H9 (cell line): ENCODE measurements around the gene XPR1. TPM values are rescaled to one million over a fixed set of nuclear protein-coding genes. Genes with fewer than 3 reads are reported as not detected.

ENCODE experiments used
- DNase-seq: peaks from one replicate; pipeline ENCODE4 v3.0.0-alpha.2; 2017
- H2AFZ ChIP-seq: one replicate; pipeline ENCODE4 v1.6.1; 2013; ENCODE audit warnings: mild to moderate bottlenecking, low read length, control low read depth, moderate library complexity
- H2AK5ac ChIP-seq: 2 replicates; pipeline ENCODE4 v1.6.1; 2013; ENCODE audit warnings: low read length, control low read depth, mixed read lengths; ENCODE audit not compliant: insufficient read length
- H2BK120ac ChIP-seq: one replicate; pipeline ENCODE4 v1.6.1; 2013; ENCODE audit warnings: low read depth, mild to moderate bottlenecking, low read length, control low read depth, inconsistent platforms; ENCODE audit not compliant: poor library complexity, severe bottlenecking
- H2BK12ac ChIP-seq: 2 replicates; pipeline ENCODE4 v1.6.1; 2013; ENCODE audit warnings: low read length, control low read depth, mixed read lengths, low read depth; ENCODE audit not compliant: insufficient read length
- H2BK15ac ChIP-seq: 2 replicates; pipeline ENCODE4 v1.6.1; 2013; ENCODE audit warnings: low read depth, low read length, control low read depth
- H2BK20ac ChIP-seq: one replicate; pipeline ENCODE4 v1.6.1; 2013; ENCODE audit warnings: low read depth, mild to moderate bottlenecking, low read length, control low read depth, inconsistent platforms; ENCODE audit not compliant: poor library complexity, severe bottlenecking
- H2BK5ac ChIP-seq: 2 replicates; pipeline ENCODE4 v1.6.1; 2013; ENCODE audit warnings: low read length, control low read depth, mixed read lengths; ENCODE audit not compliant: insufficient read length
- H3K14ac ChIP-seq: 2 replicates; pipeline ENCODE4 v1.6.1; 2013; ENCODE audit warnings: low read length, control low read depth; ENCODE audit not compliant: insufficient read depth
- H3K18ac ChIP-seq: 2 replicates; pipeline ENCODE4 v1.6.1; 2013; ENCODE audit warnings: low read depth, mild to moderate bottlenecking, mixed read lengths, low read length, control low read depth; ENCODE audit not compliant: insufficient read length
- H3K23ac ChIP-seq: 2 replicates; pipeline ENCODE4 v1.6.1; 2013; ENCODE audit warnings: low read length, control low read depth, mixed read lengths, low read depth; ENCODE audit not compliant: insufficient read length
- H3K23me2 ChIP-seq: 2 replicates; pipeline ENCODE4 v1.6.1; 2013; ENCODE audit warnings: low read depth, mild to moderate bottlenecking, mixed read lengths, low read length, control low read depth; ENCODE audit not compliant: insufficient read length, poor library complexity, severe bottlenecking
- H3K27ac ChIP-seq: 2 replicates; pipeline ENCODE4 v1.5.1; 2013; ENCODE audit warnings: low read length, control low read depth, mixed read lengths, low read depth; ENCODE audit not compliant: insufficient read length
- H3K27me3 ChIP-seq: 2 replicates; pipeline ENCODE4 v1.6.1; 2013; ENCODE audit warnings: low read length, control low read depth, inconsistent platforms; ENCODE audit not compliant: insufficient read depth
- H3K4ac ChIP-seq: 2 replicates; pipeline ENCODE4 v1.6.1; 2013; ENCODE audit warnings: low read depth, mild to moderate bottlenecking, control low read depth, inconsistent platforms, low read length, moderate library complexity
- H3K4me1 ChIP-seq: 2 replicates; pipeline ENCODE4 v1.6.1; 2013; ENCODE audit warnings: low read length, control low read depth, inconsistent platforms; ENCODE audit not compliant: insufficient read depth
- H3K4me2 ChIP-seq: 2 replicates; pipeline ENCODE4 v1.6.1; 2013; ENCODE audit warnings: low read length, control low read depth, mixed read lengths; ENCODE audit not compliant: insufficient read length, insufficient read depth
- H3K56ac ChIP-seq: 2 replicates; pipeline ENCODE4 v1.6.1; 2013; ENCODE audit warnings: low read depth, mild to moderate bottlenecking, mixed read lengths, low read length, control low read depth; ENCODE audit not compliant: insufficient read length
- H3K79me1 ChIP-seq: 2 replicates; pipeline ENCODE4 v1.6.1; 2013; ENCODE audit warnings: low read depth, mild to moderate bottlenecking, moderate library complexity, low read length, control low read depth, inconsistent platforms; ENCODE audit not compliant: insufficient read depth, poor library complexity, severe bottlenecking
- H3K79me2 ChIP-seq: 2 replicates; pipeline ENCODE4 v1.6.1; 2013; ENCODE audit warnings: low read length, control low read depth, inconsistent platforms; ENCODE audit not compliant: insufficient read depth
- H3K9ac ChIP-seq: 2 replicates; pipeline ENCODE4 v1.6.1; 2013; ENCODE audit warnings: low read length, control low read depth, mixed read lengths; ENCODE audit not compliant: insufficient read length; ENCODE audit errors: extremely low read depth
- H3K9me3 ChIP-seq: one replicate; pipeline ENCODE4 v1.6.1; 2013; ENCODE audit warnings: low read depth, low read length, inconsistent platforms; ENCODE audit not compliant: control insufficient read depth
- H3T11ph ChIP-seq: one replicate; pipeline ENCODE4 v1.6.1; 2013; ENCODE audit warnings: mild to moderate bottlenecking, low read length, control low read depth, inconsistent platforms
- H4K20me1 ChIP-seq: one replicate; pipeline ENCODE4 v1.6.1; 2013; ENCODE audit not compliant: control insufficient read depth, insufficient read length, insufficient read depth
- H4K5ac ChIP-seq: 2 replicates; pipeline ENCODE4 v1.6.1; 2013; ENCODE audit warnings: low read depth, mild to moderate bottlenecking, mixed read lengths, low read length, control low read depth; ENCODE audit not compliant: insufficient read length
- H4K8ac ChIP-seq: replicated peaks from 2 replicates; pipeline ENCODE4 v1.6.1; 2013; ENCODE audit warnings: low read length, control low read depth, mixed read lengths, low read depth; ENCODE audit not compliant: insufficient read length
- H4K91ac ChIP-seq: 2 replicates; pipeline ENCODE4 v1.6.1; 2013; ENCODE audit warnings: low read depth, mild to moderate bottlenecking, moderate library complexity, mixed read lengths, low read length, control low read depth; ENCODE audit not compliant: insufficient read length
- H3K27ac Mint-ChIP-seq, 3 experiments: 2 replicates in 2 of 3; 3 replicates in 1 of 3; pipeline ENCODE4 v1.8.0; 2020 to 2021; ENCODE audit warnings: mixed read lengths in 3 of 3, mild to moderate bottlenecking in 1 of 3, moderate library complexity in 1 of 3
- H3K27me3 Mint-ChIP-seq: 2 replicates; pipeline ENCODE4 v1.8.0; 2021; ENCODE audit warnings: low read depth, mild to moderate bottlenecking, moderate library complexity, mixed read lengths
- H3K36me3 Mint-ChIP-seq, 3 experiments: 2 replicates in 2 of 3; 3 replicates in 1 of 3; pipeline ENCODE4 v1.8.0; 2020 to 2021; ENCODE audit warnings: low read depth in 3 of 3, mixed read lengths in 3 of 3; ENCODE audit not compliant: insufficient read depth in 1 of 3
- H3K4me1 Mint-ChIP-seq, 2 experiments: 2 replicates each; pipeline ENCODE4 v1.8.0; 2020; ENCODE audit warnings: mixed read lengths in 2 of 2
- H3K4me3 Mint-ChIP-seq, 2 experiments: 2 replicates in 1 of 2; 3 replicates in 1 of 2; pipeline ENCODE4 v1.8.0; 2020 to 2021; ENCODE audit warnings: mild to moderate bottlenecking in 2 of 2, mixed read lengths in 2 of 2, moderate library complexity in 1 of 2
- H3K9me3 Mint-ChIP-seq, 2 experiments: 2 replicates in 1 of 2; 3 replicates in 1 of 2; pipeline ENCODE4 v1.8.0; 2020; ENCODE audit warnings: mild to moderate bottlenecking in 2 of 2, mixed read lengths in 2 of 2, moderate library complexity in 1 of 2
- CTCF ChIP-seq: fragments of 200-600 bp; sonication (generic); conservative IDR thresholded peaks from 3 replicates; pipeline ENCODE4 v1.8.0; 2021; ENCODE audit warnings: antibody characterized with exemption, mild to moderate bottlenecking
- WGBS: extraction: QIAGEN DNeasy Blood & Tissue Kit; methylation state at CpG from one replicate; pipeline ENCODE4 v1.1.7; 2013; ENCODE audit warnings: missing lambda C conversion rate, low lambda C conversion rate, mixed read lengths; ENCODE audit not compliant: insufficient read length; ENCODE audit errors: extremely low coverage; 5-methylcytosine and 5-hydroxymethylcytosine counted together
- total RNA-seq: library from RNA; stranded (reverse); gene quantifications from 2 replicates; pipeline ENCODE4 v1.2.1, GENCODE V29; 2021

Gene XPR1
- total RNA-seq, 1 experiment from 2014 or later, result 34.1 TPM

DNA sequence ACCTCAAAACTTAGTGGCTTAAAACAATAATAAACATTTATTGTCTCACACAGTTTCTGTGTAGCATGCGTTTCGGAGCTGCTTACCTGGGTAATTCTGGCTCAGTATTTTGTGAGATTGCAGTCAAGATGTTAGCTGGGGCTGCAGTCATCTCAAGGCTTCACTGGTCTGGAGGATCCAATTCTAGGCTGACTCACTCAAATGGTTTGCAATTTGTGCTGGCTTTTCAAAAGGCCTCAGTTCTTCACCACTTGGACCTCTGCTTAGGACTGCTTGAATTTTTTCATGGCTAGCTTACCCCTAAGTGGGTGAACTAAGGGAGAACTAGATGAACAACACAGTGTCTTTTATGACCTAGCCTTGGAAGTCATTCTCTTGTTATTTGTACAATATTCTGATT lies 21.0 kb downstream of the XPR1 start:
- DNase-seq, result no peak
- H3K27ac ChIP-seq, result no peak overlapping the region

More for the DNA sequence above, 21.0 kb downstream of the XPR1 start:
- Histone ChIP-seq H3K56ac (no peak overlapping the region), H2BK20ac (no peak overlapping the region), H3K23ac (no peak overlapping the region), H3K9ac (no peak overlapping the region), H3K18ac (no peak overlapping the region), H3K4ac (no peak overlapping the region), H4K8ac (no peak overlapping the region), H3T11ph (no peak overlapping the region), H3K27me3 (no peaks in the 10 kb centered on the region), H3K79me2 (no peaks in the 10 kb centered on the region; the same call in 1 of the 2 replicates), H2BK120ac (no peak overlapping the region), H4K20me1 (no peaks in the 10 kb centered on the region), H2BK5ac (no peak overlapping the region), H2BK12ac (no peak overlapping the region), H3K14ac (no peak overlapping the region), H3K4me2 (no peak overlapping the region), H2BK15ac (no peak overlapping the region), H3K79me1 (no peaks in the 10 kb centered on the region), H3K4me1 (no peaks in the 10 kb centered on the region), H4K91ac (no peak overlapping the region), H3K23me2 (no peaks in the 10 kb centered on the region), H2AK5ac (no peak overlapping the region), H2AFZ (no peak overlapping the region), H4K5ac (no peak overlapping the region), H3K9me3 (no peaks in the 10 kb centered on the region)
- H3K27me3 Mint-ChIP-seq, result no peaks in the 10 kb centered on the region
- no peak overlapping the region for H3K4me3 Mint-ChIP-seq
- 0 out of 4 replicates have a peak, but pooled peaks cover 0 to 4% of the 10 kb centered on the region in 2 experiments for H3K4me1 Mint-ChIP-seq
- no peak overlapping the region for H3K27ac Mint-ChIP-seq
- no CpG with 5 or more reads among the region's 2 CpGs for WGBS
- H3K9me3 Mint-ChIP-seq, result peaks cover 15% of the 10 kb centered on the region in 2 experiments
- no peak for TF ChIP-seq CTCF
- H3K36me3 Mint-ChIP-seq, result peaks cover 11 to 17% (median 13%) of the 10 kb centered on the region in 3 experiments
